Endometrial microvascular endothelial cells (primary cell): Measurements from ENCODE around the gene PDIA2. TPM values are rescaled to one million over a fixed set of nuclear protein-coding genes. Genes with fewer than 3 reads are reported as not detected.

Experiments used
- in situ Hi-C: cut with HindIII; loops from 2 replicates; pipeline ENCODE4 v1.10.0; 2017; ENCODE audit warnings: low sequenced_read_pairs, low pct_unique_long_range_greater_than_20kb; ENCODE audit errors: inconsistent ontology term
- total RNA-seq: library from RNA; depleted of rRNA; stranded (reverse); fragments of >200 nt; gene quantifications from one replicate; pipeline ENCODE4 v1.2.3, GENCODE V29; 2015; ENCODE audit errors: inconsistent ontology term

Gene PDIA2
- total RNA-seq, 1 donor from 2014 or later = 0.28 TPM

DNA sequence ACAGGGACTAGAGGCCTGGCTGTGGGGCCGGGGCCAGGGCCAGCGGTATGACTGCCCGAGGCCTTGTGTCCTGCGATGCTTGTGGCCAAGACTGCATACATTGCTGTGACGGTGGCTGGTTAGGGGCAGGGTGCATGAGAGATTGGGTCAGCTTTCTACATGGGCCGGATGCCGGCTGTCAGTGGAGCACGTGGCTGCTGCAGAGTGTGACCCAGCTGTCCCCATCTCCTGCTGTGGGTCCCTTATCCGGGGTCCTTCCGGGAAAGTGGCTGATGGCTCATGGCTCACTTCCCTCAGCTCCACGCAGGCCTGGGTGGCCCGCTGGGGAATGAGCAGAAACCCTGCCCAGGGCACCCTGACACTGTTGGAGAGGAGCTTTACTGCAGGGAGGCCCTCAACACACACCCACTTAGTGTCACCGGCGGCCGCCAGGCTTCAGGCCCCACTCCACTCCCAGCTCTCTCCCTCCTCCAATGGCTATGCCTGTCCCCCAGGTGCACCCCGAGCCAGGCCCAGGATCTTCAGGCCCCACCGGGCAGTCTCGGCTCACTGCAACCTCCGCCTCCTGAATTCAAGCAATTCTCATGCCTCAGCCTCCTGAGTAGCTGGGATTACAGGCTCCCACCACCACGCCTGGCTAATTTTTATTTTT lies 6.4 kb upstream of the PDIA2 start:
- in situ Hi-C loops = no loop called here

DNA sequence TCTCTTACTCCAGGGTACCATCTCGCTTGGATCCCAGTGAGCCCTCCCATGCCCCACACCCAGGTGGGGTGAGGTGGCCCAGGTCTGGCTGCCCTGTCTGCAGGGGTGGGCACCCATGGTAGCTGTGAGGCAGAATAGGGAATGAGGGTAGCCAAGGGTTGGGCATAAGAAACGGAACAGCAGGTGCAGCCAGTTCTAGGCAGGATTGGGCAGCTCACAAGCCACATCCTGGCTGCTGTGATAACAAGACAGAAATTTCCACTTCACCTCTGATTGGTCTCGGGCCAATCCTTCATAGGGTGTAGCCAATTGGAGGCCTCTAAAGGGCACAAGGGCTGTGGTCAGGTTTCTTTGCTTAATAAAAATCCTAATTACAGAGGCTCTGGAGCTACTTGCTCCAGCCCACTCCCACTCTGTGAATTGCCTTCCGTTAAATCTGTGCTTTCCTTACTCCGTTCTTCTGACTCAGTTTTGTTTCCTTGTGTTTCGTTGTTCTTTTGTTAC lies 4.0 kb upstream of the PDIA2 start:
- in situ Hi-C loops = no loop called here

DNA sequence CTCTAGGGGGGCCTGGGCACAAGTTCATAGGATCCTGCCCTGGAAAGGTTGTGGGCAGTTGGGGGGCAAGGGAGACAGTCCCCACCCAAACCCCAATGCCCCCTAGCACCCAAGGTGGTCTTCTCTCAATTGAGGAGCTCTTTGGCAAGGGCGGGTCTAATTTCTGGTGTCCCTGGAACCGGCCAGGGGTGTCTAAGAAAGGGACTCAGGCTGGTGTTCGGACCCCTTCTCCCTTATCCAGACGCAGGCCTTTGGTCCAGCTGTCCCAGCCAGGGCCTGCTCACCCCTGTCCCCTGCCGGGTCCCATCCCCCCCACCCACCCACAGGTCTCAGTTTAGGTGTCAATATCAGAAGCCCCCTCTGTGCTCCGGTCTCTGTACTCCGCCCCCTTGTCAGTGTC lies 3.4 kb upstream of the PDIA2 start:
- in situ Hi-C loops = no loop called here

DNA sequence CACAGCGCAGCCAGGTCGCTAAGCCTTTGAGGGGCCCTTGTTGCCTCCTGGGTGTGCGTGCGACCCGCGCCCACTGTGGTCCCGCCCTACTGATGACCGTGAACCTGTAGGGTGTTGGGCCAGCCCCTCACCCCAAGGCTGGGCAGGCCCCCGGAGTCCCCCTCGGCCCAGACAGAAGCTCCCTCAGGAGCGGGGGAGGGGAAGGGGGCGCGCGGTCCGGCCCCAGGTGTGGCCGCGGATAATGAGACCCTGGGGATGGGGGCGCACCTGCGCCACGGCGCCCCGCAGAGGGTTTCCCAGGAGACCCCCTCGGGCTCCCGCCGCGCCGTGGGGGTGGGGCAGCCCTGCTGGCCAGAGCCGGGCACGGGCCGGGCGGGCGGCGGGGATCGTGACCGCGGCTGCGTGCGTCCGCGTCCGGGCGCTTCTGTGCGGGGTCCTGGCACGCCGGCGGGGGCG lies 2.9 kb upstream of the PDIA2 start:
- in situ Hi-C loops = no loop called here

DNA sequence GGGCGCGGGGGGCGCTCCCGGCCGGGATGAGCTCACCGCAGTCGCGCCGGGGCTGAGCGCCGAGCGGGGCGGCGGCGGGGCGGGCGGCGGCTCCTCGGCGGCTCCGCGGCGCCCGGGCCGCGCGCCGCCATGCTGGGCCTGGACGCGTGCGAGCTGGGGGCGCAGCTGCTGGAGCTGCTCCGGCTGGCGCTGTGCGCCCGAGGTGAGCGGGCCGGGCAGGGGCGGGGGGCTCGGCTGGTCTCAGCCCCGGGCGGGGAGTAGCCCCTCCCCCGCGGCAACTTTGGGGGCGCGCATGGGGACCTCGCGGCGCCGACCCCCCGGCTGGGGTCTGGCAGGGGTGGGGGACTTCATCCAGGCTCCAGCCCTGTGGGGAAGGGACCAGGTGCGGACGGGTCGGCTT lies 2.4 kb upstream of the PDIA2 start, which contains the start of gene ARHGDIG:
Gene ARHGDIG (plus strand): TSS at position 40 of the 400 bp plus-strand sequence. CDS start 90 bp downstream, at position 130.
- in situ Hi-C loops = no loop called here

DNA sequence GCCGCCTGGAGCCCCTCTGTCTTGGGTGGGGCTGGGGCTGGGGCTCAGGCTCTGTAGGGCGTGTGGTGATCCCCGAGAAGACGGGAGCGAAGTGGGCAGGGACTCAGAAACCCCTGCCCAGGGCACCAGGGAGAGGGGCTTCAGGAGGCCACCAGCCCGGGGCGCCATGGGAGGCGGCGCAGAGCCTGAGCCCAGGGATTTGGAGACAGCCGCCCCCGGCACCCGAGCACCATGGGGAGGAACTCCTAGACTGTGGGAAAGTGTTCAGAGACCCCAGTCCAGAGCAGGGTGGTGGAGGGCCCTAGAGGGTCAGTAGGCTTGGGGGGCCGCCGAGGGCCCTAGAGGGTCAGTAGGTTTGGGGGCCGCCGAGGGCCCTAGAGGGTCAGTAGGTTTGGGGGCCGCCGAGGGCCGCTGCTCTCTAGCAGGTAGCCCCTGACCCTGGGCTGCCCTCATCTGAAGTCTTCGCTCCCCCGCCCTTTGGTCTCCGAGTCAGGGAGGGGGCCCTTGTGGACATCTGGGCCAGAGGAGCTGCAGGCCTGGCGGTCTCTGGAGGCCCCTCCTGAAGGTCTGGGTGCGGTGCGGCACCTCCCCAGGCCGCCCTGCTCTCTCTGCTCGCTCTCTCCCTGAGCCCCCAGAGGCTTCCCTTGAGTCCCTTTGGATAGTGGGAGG lies 1.8 kb upstream of the PDIA2 start:
- in situ Hi-C loops = no loop called here

DNA sequence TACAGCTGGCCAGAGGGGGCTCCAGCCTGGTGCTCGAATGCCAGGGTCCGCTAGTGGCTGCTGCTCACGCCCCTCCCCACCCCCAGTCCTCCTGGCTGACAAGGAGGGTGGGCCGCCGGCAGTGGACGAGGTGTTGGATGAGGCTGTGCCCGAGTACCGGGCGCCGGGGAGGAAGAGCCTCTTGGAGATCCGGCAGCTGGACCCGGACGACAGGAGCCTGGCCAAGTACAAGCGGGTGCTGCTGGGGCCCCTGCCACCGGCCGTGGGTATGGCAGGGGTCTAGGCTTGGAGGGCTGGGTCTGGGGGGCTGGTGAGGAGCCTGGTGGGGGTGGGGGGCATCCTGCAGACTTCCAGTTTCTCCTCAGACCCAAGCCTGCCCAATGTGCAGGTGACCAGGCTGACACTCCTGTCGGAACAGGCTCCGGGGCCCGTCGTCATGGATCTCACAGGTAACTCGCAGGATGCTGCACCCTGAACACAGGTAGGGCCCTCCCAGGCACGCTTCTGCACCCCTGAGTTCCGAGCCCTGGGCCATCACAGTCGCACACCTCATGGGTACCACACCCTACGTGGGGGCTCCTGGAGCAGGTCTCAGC lies 1.2 kb upstream of the PDIA2 start:
- in situ Hi-C loops = no loop called here

DNA sequence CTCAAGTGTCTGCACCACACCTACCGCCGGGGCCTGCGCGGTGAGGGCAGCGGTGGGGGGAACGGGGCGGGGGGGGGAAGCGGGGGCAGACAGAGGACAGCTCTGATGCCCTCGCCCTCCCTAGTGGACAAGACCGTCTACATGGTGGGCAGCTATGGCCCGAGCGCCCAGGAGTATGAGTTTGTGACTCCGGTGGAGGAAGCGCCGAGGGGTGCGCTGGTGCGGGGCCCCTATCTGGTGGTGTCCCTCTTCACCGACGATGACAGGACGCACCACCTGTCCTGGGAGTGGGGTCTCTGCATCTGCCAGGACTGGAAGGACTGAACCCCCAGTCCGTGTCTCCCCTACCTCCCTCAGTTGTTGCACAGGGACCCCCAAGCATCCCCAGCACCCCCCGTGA lies 473 bp upstream of the PDIA2 start:
- in situ Hi-C loops = no loop called here

DNA sequence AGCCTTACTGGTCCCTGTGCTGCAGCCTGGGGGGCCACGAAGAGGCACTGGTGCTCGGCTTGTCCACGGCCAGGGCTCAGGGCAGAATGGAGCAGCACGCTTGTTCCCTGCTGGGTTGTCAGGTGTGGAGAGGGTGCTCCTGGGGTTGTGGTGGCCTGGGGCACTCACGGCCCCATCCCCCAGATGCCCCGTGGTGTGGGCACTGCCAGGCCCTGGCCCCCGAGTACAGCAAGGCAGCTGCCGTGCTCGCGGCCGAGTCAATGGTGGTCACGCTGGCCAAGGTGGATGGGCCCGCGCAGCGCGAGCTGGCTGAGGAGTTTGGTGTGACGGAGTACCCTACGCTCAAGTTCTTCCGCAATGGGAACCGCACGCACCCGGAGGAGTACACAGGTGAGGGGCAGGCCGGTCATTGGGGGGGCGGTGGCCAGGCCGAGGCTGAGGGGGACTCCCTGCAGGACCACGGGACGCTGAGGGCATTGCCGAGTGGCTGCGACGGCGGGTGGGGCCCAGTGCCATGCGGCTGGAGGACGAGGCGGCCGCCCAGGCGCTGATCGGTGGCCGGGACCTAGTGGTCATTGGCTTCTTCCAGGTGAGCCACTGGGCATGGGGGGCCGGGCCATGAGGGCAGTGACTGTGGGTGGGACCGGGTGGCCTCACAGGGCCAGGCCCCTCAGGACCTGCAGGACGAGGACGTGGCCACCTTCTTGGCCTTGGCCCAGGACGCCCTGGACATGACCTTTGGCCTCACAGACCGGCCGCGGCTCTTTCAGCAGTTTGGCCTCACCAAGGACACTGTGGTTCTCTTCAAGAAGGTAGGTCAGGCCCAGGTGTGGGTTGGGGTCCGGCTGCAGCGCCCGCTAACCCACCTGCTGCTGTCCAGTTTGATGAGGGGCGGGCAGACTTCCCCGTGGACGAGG lies 1.5 kb downstream of the PDIA2 start:
- in situ Hi-C loops = no loop called here

DNA sequence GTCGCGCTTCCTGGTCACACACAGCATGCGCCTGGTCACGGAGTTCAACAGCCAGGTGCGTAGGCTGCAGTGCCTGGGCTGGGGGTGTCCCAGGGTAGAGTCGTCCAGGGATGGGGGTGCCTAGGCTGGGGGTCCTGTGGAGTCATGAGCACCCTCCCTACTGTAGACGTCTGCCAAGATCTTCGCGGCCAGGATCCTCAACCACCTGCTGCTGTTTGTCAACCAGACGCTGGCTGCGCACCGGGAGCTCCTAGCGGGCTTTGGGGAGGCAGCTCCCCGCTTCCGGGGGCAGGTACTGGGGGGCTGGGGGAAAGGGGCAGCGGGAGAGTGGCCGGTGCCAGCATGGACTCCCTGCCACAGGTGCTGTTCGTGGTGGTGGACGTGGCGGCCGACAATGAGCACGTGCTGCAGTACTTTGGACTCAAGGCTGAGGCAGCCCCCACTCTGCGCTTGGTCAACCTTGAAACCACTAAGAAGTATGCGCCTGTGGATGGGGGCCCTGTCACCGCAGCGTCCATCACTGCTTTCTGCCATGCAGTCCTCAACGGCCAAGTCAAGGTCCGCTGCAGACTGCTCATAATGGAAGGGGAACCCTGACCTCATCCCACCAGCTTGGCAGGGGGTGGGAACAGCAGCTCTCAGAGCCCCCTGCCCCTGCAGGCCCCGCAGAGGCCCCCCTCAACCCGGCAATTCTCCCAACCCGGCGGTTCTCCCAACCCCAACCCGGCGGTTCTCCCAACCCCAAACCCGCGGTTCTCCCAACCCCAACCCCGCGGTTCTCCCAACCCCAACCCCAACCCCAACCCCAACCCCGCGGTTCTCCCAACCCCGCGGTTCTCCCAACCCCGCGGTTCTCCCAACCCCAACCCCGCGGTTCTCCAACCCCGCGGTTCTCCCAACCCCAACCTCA lies 2.4 kb downstream of the PDIA2 start:
- in situ Hi-C loops = no loop called here

DNA sequence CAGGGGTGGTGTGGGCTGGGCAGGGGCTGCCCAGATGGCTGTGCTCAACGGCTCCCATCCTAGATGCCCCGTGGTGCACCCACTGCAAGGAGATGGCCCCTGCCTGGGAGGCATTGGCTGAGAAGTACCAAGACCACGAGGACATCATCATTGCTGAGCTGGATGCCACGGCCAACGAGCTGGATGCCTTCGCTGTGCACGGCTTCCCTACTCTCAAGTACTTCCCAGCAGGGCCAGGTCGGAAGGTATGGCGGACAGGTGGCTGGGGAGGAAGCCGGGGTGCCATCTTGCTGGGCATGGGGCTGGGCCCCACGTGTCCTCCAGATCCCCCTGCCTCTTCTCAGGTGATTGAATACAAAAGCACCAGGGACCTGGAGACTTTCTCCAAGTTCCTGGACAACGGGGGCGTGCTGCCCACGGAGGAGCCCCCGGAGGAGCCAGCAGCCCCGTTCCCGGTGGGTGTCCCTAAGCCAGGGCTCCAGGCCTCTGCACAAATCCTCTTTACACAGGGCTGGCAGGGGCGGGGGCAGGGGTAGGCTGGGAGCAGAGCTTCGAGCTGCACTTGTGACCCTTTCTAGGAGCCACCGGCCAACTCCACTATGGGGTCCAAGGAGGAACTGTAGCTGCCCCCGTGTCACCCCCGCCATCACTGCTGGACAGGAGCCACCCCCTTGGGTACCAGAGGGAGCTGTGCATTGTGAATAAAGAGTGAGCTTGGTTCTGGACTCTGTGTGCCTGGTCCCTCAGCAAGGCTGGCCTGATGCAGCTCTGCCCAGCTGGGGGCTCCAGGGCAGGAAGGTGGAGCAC lies 3.7 kb downstream of the PDIA2 start:
- in situ Hi-C loops = no loop called here

DNA sequence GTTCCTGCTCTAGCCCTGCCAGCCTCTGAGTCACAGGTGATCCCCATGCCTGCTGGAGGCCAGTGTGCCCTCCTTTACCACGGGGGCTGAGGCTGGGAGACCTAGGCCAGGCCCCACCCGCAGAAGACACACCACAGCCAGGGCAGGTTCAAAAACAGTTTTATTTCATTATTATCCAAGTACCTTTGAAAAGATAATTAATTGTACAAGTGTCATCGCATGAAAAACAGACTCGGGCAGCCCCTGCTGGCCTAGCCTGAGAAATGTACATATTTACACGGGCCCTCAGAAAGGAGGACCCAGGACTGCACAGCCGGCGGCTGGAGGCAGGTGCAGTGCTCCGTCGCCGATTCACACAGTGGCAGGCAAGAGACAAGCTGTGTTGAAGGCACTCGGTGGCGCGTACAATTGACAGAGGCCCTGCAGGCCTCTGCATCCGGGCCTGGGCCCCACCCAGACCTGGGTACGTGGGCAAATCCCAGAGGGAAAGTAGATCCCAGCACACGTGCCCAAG lies 4.4 kb downstream of the PDIA2 start:
- in situ Hi-C loops = no loop called here

DNA sequence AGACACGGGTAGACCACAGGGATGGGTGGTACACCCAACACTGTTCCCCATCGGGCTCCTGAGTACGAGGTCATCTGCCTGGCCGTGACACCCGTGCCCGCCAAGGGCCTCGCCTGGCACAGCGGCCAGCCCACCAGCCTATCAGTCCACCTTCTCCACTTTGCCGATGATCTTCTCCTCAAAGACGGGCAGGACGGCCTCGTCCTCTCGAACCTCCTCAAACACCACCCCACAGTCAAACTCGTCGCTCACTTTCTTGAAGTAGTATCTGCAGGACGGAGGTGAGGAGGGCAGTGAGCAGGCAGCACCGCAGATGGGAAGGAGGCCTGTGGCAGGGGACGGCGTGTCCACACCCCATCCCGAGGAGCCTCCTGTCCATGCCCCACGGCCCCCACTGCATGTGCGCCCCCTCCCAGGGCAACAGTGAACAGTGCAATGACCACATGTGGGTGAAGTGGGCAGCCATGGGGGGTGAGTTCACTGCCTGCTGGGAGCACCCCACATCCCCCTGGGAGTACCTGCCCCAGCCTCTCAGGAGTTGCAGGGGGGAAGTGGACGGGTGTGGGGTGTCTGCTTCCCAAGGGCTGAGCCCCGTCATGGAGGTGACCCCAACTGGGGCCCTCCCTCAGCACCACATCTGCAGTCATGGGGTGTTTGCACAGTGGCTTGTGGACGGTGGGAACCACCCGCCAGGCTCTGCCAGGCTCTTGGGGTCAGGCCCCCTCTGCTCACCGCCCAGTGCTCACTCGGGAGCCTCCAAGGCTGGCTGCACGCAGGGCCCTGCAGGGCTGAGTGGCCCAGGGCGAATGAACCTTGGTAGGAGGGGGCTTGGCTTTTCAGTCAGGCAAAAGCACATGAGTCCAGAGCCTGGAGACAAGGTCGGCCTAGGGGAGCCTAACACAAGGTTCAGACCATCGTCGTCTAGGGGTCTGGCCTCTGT lies 5.3 kb downstream of the PDIA2 start:
- in situ Hi-C loops = no loop called here

DNA sequence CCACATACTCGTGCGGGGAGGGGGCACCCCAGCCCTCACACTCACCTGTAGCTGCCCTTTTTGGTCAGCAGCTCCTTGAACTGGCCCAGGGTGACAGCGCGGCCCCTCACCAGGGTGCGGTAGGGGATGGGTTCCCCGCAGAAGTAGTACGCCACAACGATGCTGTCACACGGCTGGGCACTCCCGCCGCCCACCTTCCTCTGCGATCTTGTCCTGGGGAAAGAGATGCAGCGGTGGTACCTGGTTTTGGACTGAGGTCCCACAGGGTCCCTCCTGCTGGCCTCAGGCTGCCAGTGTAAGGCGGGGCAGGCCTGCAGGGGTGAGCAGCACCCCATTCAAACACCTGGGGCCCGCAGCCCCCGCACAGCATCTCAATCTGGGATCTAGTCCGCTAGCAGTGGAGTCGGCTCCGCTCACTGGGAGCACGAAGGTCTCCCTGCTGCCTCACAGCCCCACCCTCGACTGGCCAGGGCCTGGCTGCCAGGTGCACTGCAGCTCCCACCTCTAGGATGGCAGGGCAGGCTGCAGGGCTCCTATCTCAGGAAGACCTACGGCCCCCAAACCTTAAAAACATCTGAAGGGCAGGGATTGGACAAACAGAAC lies 6.5 kb downstream of the PDIA2 start:
- in situ Hi-C loops = no loop called here

DNA sequence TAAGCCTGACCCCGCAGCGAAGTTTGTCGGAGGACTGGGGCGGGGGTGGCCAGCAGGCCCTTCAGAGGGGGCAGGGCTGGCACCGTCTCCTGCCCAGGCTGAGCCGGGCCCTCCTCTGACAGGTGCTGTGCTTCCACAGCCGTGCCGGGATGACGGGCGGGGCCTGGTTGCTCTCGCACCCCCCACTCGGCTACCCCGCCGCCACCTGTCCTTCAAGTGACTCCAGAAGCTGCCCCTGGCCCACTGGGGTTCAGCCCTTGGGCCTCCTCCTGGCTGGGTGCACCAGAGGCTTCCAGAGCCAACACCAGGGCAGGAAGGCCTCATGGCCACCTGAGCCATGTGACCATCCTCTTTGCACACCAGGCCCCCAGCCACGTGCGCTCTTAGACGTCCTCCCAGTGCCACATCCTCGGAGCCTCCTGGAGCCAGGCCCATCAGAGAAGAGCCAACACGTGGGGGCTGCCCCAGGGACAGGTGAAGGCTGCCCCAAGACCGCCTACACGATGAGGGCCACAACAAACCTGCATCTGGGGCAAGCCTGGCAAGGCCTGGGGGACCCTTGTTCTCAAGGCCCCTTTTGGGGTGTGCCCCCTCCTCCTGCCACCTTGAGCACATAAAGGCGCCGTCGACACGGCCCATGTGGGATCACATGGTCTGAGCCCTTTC lies 7.2 kb downstream of the PDIA2 start:
- in situ Hi-C loops = no loop called here
